SU-DHL-6 (cell line): ENCODE results near the gene SYT5.

ENCODE experiments used
- H2AFZ ChIP-seq: fragments of 200-600 bp; sonication (generic); 2 replicates; pipeline ENCODE4 v1.6.1; 2014; ENCODE audit warnings: low read depth, mild to moderate bottlenecking, moderate library complexity, mixed read lengths, antibody characterized with exemption, low read length; ENCODE audit not compliant: severe bottlenecking
- H3F3A ChIP-seq: fragments of 200-600 bp; shearing (Covaris generic); 2 replicates; pipeline ENCODE4 v1.6.0; 2016; ENCODE audit warnings: antibody characterized with exemption, mild to moderate bottlenecking; ENCODE audit not compliant: insufficient read depth
- H3K27ac ChIP-seq: fragments of 200-600 bp; sonication (generic); 2 replicates; pipeline ENCODE4 v1.5.1; 2016; ENCODE audit warnings: low read depth, mild to moderate bottlenecking, low read length, moderate library complexity, mixed read lengths
- H3K27me3 ChIP-seq: fragments of 200-600 bp; sonication (generic), shearing (Covaris generic); 2 replicates; pipeline ENCODE4 v1.6.0; 2014; ENCODE audit warnings: mild to moderate bottlenecking, low read length
- H3K36me3 ChIP-seq: fragments of 200-600 bp; sonication (generic); 2 replicates; pipeline ENCODE4 v1.6.1; 2014; ENCODE audit warnings: mild to moderate bottlenecking, low read length, mixed read lengths
- H3K4me2 ChIP-seq: fragments of 300-600, 200-600 bp; shearing (Covaris generic), sonication (generic); 2 replicates; pipeline ENCODE4 v1.6.0; 2014; ENCODE audit warnings: low read length, low read depth, mild to moderate bottlenecking; ENCODE audit not compliant: poor library complexity, severe bottlenecking
- H3K4me3 ChIP-seq: fragments of 200-600 bp; sonication (generic); 2 replicates; pipeline ENCODE4 v1.5.1; 2014; ENCODE audit warnings: antibody characterized with exemption, low read length, mild to moderate bottlenecking, mixed read lengths; ENCODE audit not compliant: insufficient read depth, poor library complexity, severe bottlenecking
- H3K79me2 ChIP-seq: fragments of 200-600 bp; sonication (generic); 2 replicates; pipeline ENCODE4 v1.6.1; 2014; ENCODE audit warnings: mild to moderate bottlenecking, low read length, moderate library complexity; ENCODE audit not compliant: insufficient read depth
- H3K9ac ChIP-seq: fragments of 200-600 bp; sonication (generic); 2 replicates; pipeline ENCODE4 v1.7.0; 2014; ENCODE audit warnings: mild to moderate bottlenecking, low read length
- H3K9me2 ChIP-seq: fragments of 200-600 bp; sonication (generic); replicated peaks from 2 replicates; pipeline ENCODE4 v1.6.1; 2014; ENCODE audit warnings: low read length; ENCODE audit not compliant: insufficient read depth
- H3K9me3 ChIP-seq: fragments of 200-600 bp; sonication (generic); 2 replicates; pipeline ENCODE4 v1.6.1; 2014; ENCODE audit warnings: low read length, mixed read lengths; ENCODE audit not compliant: insufficient read depth
- H4K20me1 ChIP-seq: fragments of 200-600 bp; sonication (generic); 2 replicates; pipeline ENCODE4 v1.6.1; 2014; ENCODE audit warnings: low read depth, mild to moderate bottlenecking, antibody characterized with exemption, low read length, moderate library complexity, mixed read lengths
- CTCF ChIP-seq: fragments of 200-600 bp; sonication (generic); IDR thresholded peaks from one replicate; pipeline ENCODE4 v1.5.1; 2017; ENCODE audit warnings: antibody characterized with exemption, mild to moderate bottlenecking, low read length, moderate library complexity; ENCODE audit not compliant: insufficient read depth, poor library complexity, severe bottlenecking
- EZH2phosphoT487 ChIP-seq: fragments of 200-600 bp; sonication (generic), shearing (Covaris generic); conservative IDR thresholded peaks from 2 replicates; pipeline ENCODE4 v1.6.1; 2018; ENCODE audit warnings: mild to moderate bottlenecking, antibody characterized with exemption, low read length, moderate library complexity, mixed read lengths

The SYT5 gene

GRCh38 chr19:55224038-55224665, 44.1 kb upstream of the SYT5 start:
- H3K79me2 ChIP-seq, result no peaks in the 10 kb centered on the region
- H3K27ac ChIP-seq, result no peak overlapping the region
- H4K20me1 ChIP-seq, result no peaks in the 10 kb centered on the region; the same call in 1 of the 2 replicates
- no peaks in the 10 kb centered on the region for H3K9me3 ChIP-seq
- no peaks in the 10 kb centered on the region for H3K36me3 ChIP-seq
- no peaks in the 10 kb centered on the region for H3K27me3 ChIP-seq
- H2AFZ ChIP-seq, result no peak overlapping the region
- H3K4me2 ChIP-seq, result no peak overlapping the region
- no peak overlapping the region for H3K4me3 ChIP-seq
- H3K9me2 ChIP-seq, result no peaks in the 10 kb centered on the region
- TF ChIP-seq CTCF, result no peak
- TF ChIP-seq EZH2phosphoT487, result no peak
- H3K9ac ChIP-seq, result no peak overlapping the region
- no peaks in the 10 kb centered on the region for H3F3A ChIP-seq

GRCh38 chr19:55223291-55224037, 43.4 kb upstream of the SYT5 start:
- TF ChIP-seq CTCF (no peak), EZH2phosphoT487 (no peak)
- H4K20me1 ChIP-seq, result no peaks in the 10 kb centered on the region; the same call in 1 of the 2 replicates

GRCh38 chr19:55220525-55220924, 40.4 kb upstream of the SYT5 start:
- Histone ChIP-seq H3F3A (no peaks in the 10 kb centered on the region), H3K9me2 (no peaks in the 10 kb centered on the region), H3K9me3 (no peaks in the 10 kb centered on the region), H3K4me3 (no peak overlapping the region), H4K20me1 (no peaks in the 10 kb centered on the region), H3K9ac (no peak overlapping the region), H3K4me2 (no peak overlapping the region), H3K27ac (no peak overlapping the region), H3K79me2 (no peaks in the 10 kb centered on the region), H2AFZ (no peak overlapping the region), H3K36me3 (no peaks in the 10 kb centered on the region), H3K27me3 (no peaks in the 10 kb centered on the region)
- TF ChIP-seq EZH2phosphoT487, result no peak
- TF ChIP-seq CTCF, result no peak

More at GRCh38 chr19:55223291-55224037, 43.4 kb upstream of the SYT5 start:
- Histone ChIP-seq H3K4me3 (no peak overlapping the region), H3K36me3 (no peaks in the 10 kb centered on the region), H3K9ac (no peak overlapping the region), H3K27me3 (no peaks in the 10 kb centered on the region), H3K9me3 (no peaks in the 10 kb centered on the region), H3K27ac (no peak overlapping the region), H3K4me2 (no peak overlapping the region), H2AFZ (no peak overlapping the region), H3F3A (no peaks in the 10 kb centered on the region), H3K79me2 (no peaks in the 10 kb centered on the region), H3K9me2 (no peaks in the 10 kb centered on the region)
